WTC11 (cell line): ENCODE data around the gene PAPLN. TPM values are rescaled to one million over a fixed set of nuclear protein-coding genes. Genes with fewer than 3 reads are reported as not detected.

ENCODE experiments used
- ATAC-seq: fragments of 200-7000 bp; cut with Tn5 transposase; 2 replicates; pipeline ENCODE4 v1.10.0; 2021; ENCODE audit warnings: mild to moderate bottlenecking, moderate library complexity
- CTCF ChIA-PET: fragments of 300-600 bp; sonication (Branson Sonifier 250); formaldehyde crosslinking; loops from one replicate; lab custom pipeline; 2021; ENCODE audit warnings: antibody characterized with exemption; lab: Charles Lee
- POLR2A ChIA-PET: fragments of 350-600 bp; sonication (Branson Sonifier 250); formaldehyde crosslinking; loops from one replicate; lab custom pipeline; 2021; ENCODE audit warnings: antibody characterized with exemption; lab: Charles Lee
- DNase-seq: peaks from one replicate; pipeline ENCODE4 v3.0.0; 2021; ENCODE audit warnings: low spot score
- H3K27ac Mint-ChIP-seq: 2 replicates; pipeline ENCODE4 v1.8.0; 2021; ENCODE audit warnings: mixed read lengths
- H3K27me3 Mint-ChIP-seq: 2 replicates; pipeline ENCODE4 v1.8.0; 2021; ENCODE audit warnings: low read depth, mild to moderate bottlenecking, moderate library complexity, mixed read lengths
- H3K36me3 Mint-ChIP-seq: 2 replicates; pipeline ENCODE4 v1.8.0; 2021; ENCODE audit warnings: mixed read lengths
- H3K4me1 Mint-ChIP-seq: 2 replicates; pipeline ENCODE4 v1.8.0; 2022; ENCODE audit warnings: mixed read lengths
- H3K4me3 Mint-ChIP-seq: 2 replicates; pipeline ENCODE4 v1.8.0; 2021; ENCODE audit warnings: mild to moderate bottlenecking, moderate library complexity, mixed read lengths
- H3K9me3 Mint-ChIP-seq: 2 replicates; pipeline ENCODE4 v1.8.0; 2021; ENCODE audit warnings: mixed read lengths
- ATF1 ChIP-seq: sonication (generic); formaldehyde crosslinking; IDR thresholded peaks from 2 replicates; pipeline ENCODE4 v1.8.1; 2023; ENCODE audit warnings: mild to moderate bottlenecking, moderate library complexity, missing genetic modification reagents
- ELF4 ChIP-seq: sonication (generic); formaldehyde crosslinking; IDR thresholded peaks from 2 replicates; pipeline ENCODE4 v1.8.1; 2022; ENCODE audit warnings: low read depth, mild to moderate bottlenecking, moderate library complexity, missing genetic modification reagents
- ESRRA ChIP-seq: sonication (generic); formaldehyde crosslinking; IDR thresholded peaks from 2 replicates; pipeline ENCODE4 v1.8.1; 2022; ENCODE audit warnings: mild to moderate bottlenecking, missing genetic modification reagents, borderline replicate concordance
- FOXK1 ChIP-seq: sonication (generic); formaldehyde crosslinking; IDR thresholded peaks from 2 replicates; pipeline ENCODE4 v1.8.0; 2022; ENCODE audit warnings: mild to moderate bottlenecking, moderate library complexity, missing genetic modification reagents
- NFATC4 ChIP-seq: fragments of 250-450 bp; sonication (Bioruptor Pico); IDR thresholded peaks from 2 replicates; pipeline ENCODE4 v1.9.0; 2021; ENCODE audit warnings: mild to moderate bottlenecking
- NR3C1 ChIP-seq: sonication (generic); formaldehyde crosslinking; conservative IDR thresholded peaks from 2 replicates; pipeline ENCODE4 v1.8.1; 2023; ENCODE audit warnings: low read depth, mild to moderate bottlenecking, missing genetic modification reagents
- RORB ChIP-seq: fragments of 250-450 bp; sonication (Bioruptor Pico); IDR thresholded peaks from 2 replicates; pipeline ENCODE4 v1.9.0; 2021; ENCODE audit warnings: mild to moderate bottlenecking
- TCF7 ChIP-seq: sonication (generic); formaldehyde crosslinking; IDR thresholded peaks from 2 replicates; pipeline ENCODE4 v1.8.0; 2022; ENCODE audit warnings: mild to moderate bottlenecking, low read depth, missing genetic modification reagents, moderate library complexity
- TP53 ChIP-seq: sonication (generic); formaldehyde crosslinking; IDR thresholded peaks from 2 replicates; pipeline ENCODE4 v1.8.1; 2023; ENCODE audit warnings: mild to moderate bottlenecking, missing genetic modification reagents
- ZNF138 ChIP-seq: sonication (generic); formaldehyde crosslinking; conservative IDR thresholded peaks from 2 replicates; pipeline ENCODE4 v1.8.1; 2022; ENCODE audit warnings: mild to moderate bottlenecking, moderate library complexity, missing genetic modification reagents
- ZNF317 ChIP-seq: sonication (generic); formaldehyde crosslinking; IDR thresholded peaks from 2 replicates; pipeline ENCODE4 v1.8.1; 2023; ENCODE audit warnings: low read depth, mild to moderate bottlenecking, moderate library complexity, missing genetic modification reagents, borderline replicate concordance
- ZNF396 ChIP-seq: fragments of 250-450 bp; sonication (Bioruptor Pico); IDR thresholded peaks from 2 replicates; pipeline ENCODE4 v1.8.0; 2021; ENCODE audit warnings: mild to moderate bottlenecking, moderate library complexity, borderline replicate concordance
- total RNA-seq: library from RNA; stranded (reverse); gene quantifications from 3 replicates; pipeline ENCODE4 v1.2.3, GENCODE V29; 2021
- TF ChIP-seq, protein P1 (sequence below): sonication (generic); formaldehyde crosslinking; IDR thresholded peaks from 2 replicates; pipeline ENCODE4 v1.8.0; 2023; ENCODE audit warnings: mild to moderate bottlenecking, missing genetic modification reagents
- TF ChIP-seq, protein P2 (sequence below): fragments of 250-450 bp; sonication (Bioruptor Pico); IDR thresholded peaks from 2 replicates; pipeline ENCODE4 v1.9.0; 2021; ENCODE audit warnings: mild to moderate bottlenecking, borderline replicate concordance
- TF ChIP-seq, protein P3 (sequence below): sonication (generic); formaldehyde crosslinking; IDR thresholded peaks from 2 replicates; pipeline ENCODE4 v1.8.0; 2022; ENCODE audit warnings: mild to moderate bottlenecking, missing genetic modification reagents

Gene PAPLN
- total RNA-seq, 1 experiment from 2014 or later = 9.3 TPM

DNA sequence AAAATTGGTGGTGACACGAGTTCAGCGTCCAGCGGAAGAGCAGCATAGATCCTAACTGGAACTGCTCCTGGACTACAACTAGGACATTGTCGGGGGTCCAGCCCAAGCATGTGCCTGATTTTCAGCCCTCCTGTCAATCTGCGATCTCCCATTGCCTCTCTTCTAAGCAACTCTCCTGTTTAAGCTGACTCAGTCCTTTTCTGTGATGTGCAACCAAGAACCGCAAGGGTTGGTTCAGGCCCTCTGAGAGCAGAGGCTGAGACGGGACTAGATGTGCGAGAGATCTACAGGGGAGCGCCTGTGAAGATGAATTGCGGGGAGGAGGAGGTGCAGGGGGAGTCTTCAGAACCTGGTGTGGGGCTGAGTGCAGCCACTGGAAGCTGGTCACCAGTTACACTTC lies 3.7 kb upstream of the PAPLN start:
- H3K4me1 Mint-ChIP-seq = peaks cover 55% of the 10 kb centered on the region
- H3K4me3 Mint-ChIP-seq = no peak overlapping the region
- POLR2A ChIA-PET = interaction anchor here (0.5 to 1.6 kb wide), 2 partner anchors 54 to 224 kb away, joined by 3 to 4 read pairs; partner anchors contain the start of gene NUMB
- CTCF ChIA-PET = interaction anchor here (1.0 to 3.1 kb wide), 4 partner anchors 10 to 62 kb away, joined by 3 to 29 read pairs (median 10); no protein-coding TSS in a partner anchor
- TF ChIP-seq ESRRA (CRISPR knock-in tag) = no peak
- ATAC-seq (no peak), DNase-seq (no peak)
- H3K27ac Mint-ChIP-seq = no peak overlapping the region
- no peaks in the 10 kb centered on the region for H3K9me3 Mint-ChIP-seq
- H3K36me3 Mint-ChIP-seq = no peaks in the 10 kb centered on the region
- H3K27me3 Mint-ChIP-seq = peaks cover 32% of the 10 kb centered on the region

DNA sequence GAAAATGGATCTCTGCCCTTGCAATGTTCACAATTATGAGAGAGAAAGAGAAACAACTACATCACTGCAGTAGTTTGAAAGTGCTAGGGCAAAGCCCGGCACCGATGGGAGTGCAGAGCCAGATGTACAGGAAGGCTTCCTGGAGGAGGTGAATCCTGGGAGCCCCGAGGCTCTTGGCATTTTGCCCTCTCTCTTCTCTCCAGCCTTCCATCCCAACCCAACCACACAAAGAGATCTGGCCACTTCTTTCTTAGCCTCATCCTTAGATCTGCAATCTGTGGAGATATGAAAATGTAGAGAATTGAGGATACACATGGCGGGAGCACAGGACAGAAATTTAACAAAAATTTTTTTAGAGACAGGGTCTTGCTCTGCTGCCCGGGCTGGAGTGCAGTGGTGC lies 3.3 kb upstream of the PAPLN start:
- ATAC-seq (no peak), DNase-seq (no peak)
- no peak overlapping the region for H3K4me3 Mint-ChIP-seq
- TF ChIP-seq NR3C1 (CRISPR knock-in tag) = no peak
- no peak for TF ChIP-seq NFATC4 (CRISPR knock-in tag)
- no peak for TF ChIP-seq TCF7 (CRISPR knock-in tag)
- TF ChIP-seq FOXK1 (CRISPR knock-in tag) = no peak
- TF ChIP-seq RORB (CRISPR knock-in tag) = no peak
- TF ChIP-seq ZNF317 (CRISPR knock-in tag) = no peak
- TF ChIP-seq, protein P1, sequence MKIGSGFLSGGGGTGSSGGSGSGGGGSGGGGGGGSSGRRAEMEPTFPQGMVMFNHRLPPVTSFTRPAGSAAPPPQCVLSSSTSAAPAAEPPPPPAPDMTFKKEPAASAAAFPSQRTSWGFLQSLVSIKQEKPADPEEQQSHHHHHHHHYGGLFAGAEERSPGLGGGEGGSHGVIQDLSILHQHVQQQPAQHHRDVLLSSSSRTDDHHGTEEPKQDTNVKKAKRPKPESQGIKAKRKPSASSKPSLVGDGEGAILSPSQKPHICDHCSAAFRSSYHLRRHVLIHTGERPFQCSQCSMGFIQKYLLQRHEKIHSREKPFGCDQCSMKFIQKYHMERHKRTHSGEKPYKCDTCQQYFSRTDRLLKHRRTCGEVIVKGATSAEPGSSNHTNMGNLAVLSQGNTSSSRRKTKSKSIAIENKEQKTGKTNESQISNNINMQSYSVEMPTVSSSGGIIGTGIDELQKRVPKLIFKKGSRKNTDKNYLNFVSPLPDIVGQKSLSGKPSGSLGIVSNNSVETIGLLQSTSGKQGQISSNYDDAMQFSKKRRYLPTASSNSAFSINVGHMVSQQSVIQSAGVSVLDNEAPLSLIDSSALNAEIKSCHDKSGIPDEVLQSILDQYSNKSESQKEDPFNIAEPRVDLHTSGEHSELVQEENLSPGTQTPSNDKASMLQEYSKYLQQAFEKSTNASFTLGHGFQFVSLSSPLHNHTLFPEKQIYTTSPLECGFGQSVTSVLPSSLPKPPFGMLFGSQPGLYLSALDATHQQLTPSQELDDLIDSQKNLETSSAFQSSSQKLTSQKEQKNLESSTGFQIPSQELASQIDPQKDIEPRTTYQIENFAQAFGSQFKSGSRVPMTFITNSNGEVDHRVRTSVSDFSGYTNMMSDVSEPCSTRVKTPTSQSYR (CRISPR knock-in tag) = no peak
- TF ChIP-seq, protein P2, sequence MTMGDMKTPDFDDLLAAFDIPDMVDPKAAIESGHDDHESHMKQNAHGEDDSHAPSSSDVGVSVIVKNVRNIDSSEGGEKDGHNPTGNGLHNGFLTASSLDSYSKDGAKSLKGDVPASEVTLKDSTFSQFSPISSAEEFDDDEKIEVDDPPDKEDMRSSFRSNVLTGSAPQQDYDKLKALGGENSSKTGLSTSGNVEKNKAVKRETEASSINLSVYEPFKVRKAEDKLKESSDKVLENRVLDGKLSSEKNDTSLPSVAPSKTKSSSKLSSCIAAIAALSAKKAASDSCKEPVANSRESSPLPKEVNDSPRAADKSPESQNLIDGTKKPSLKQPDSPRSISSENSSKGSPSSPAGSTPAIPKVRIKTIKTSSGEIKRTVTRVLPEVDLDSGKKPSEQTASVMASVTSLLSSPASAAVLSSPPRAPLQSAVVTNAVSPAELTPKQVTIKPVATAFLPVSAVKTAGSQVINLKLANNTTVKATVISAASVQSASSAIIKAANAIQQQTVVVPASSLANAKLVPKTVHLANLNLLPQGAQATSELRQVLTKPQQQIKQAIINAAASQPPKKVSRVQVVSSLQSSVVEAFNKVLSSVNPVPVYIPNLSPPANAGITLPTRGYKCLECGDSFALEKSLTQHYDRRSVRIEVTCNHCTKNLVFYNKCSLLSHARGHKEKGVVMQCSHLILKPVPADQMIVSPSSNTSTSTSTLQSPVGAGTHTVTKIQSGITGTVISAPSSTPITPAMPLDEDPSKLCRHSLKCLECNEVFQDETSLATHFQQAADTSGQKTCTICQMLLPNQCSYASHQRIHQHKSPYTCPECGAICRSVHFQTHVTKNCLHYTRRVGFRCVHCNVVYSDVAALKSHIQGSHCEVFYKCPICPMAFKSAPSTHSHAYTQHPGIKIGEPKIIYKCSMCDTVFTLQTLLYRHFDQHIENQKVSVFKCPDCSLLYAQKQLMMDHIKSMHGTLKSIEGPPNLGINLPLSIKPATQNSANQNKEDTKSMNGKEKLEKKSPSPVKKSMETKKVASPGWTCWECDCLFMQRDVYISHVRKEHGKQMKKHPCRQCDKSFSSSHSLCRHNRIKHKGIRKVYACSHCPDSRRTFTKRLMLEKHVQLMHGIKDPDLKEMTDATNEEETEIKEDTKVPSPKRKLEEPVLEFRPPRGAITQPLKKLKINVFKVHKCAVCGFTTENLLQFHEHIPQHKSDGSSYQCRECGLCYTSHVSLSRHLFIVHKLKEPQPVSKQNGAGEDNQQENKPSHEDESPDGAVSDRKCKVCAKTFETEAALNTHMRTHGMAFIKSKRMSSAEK (CRISPR knock-in tag) = no peak
- TF ChIP-seq ATF1 (CRISPR knock-in tag) = no peak
- TF ChIP-seq TP53 (CRISPR knock-in tag) = no peak
- no peak for TF ChIP-seq ZNF138
- TF ChIP-seq, protein P3, sequence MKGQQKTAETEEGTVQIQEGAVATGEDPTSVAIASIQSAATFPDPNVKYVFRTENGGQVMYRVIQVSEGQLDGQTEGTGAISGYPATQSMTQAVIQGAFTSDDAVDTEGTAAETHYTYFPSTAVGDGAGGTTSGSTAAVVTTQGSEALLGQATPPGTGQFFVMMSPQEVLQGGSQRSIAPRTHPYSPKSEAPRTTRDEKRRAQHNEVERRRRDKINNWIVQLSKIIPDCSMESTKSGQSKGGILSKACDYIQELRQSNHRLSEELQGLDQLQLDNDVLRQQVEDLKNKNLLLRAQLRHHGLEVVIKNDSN (CRISPR knock-in tag) = no peak
- TF ChIP-seq ZNF396 (CRISPR knock-in tag) = no peak
- TF ChIP-seq ELF4 (CRISPR knock-in tag) = no peak
- TF ChIP-seq, all 79 proteins: peak for 0
- Mint-ChIP-seq H3K27me3 (peaks cover 37% of the 10 kb centered on the region), H3K27ac (no peak overlapping the region), H3K9me3 (no peaks in the 10 kb centered on the region), H3K4me1 (peaks cover 59% of the 10 kb centered on the region), H3K36me3 (no peaks in the 10 kb centered on the region)
- ChIA-PET CTCF (interaction anchor here (1.0 kb wide), 1 partner anchor 61 kb away, joined by 3 read pairs; no protein-coding TSS in a partner anchor), POLR2A (no interaction called here)
